SK-N-SH treated with all-trans-retinoic acid at 6 μM for 48 hours (cell line): ENCODE measurements around the gene LUM.

ENCODE experiments used
- ATAC-seq: fragments of 200-7000 bp; cut with Tn5 transposase; 3 replicates; pipeline ENCODE4 v1.9.1; 2020; ENCODE audit warnings: mild to moderate bottlenecking, moderate library complexity
- ARNTL ChIP-seq: fragments of 450-650 bp; formaldehyde crosslinking; IDR thresholded peaks from 2 replicates; pipeline ENCODE4 v1.5.0; 2020; ENCODE audit warnings: low read depth, mild to moderate bottlenecking, moderate library complexity, borderline replicate concordance
- BACH2 ChIP-seq: fragments of 250-450 bp; sonication (Bioruptor Pico); IDR thresholded peaks from 2 replicates; pipeline ENCODE4 v1.9.0; 2021; ENCODE audit warnings: mild to moderate bottlenecking, borderline replicate concordance
- CSDC2 ChIP-seq: fragments of 250-450 bp; sonication (Bioruptor Pico); IDR thresholded peaks from 2 replicates; pipeline ENCODE4 v1.5.0; 2020; ENCODE audit warnings: mild to moderate bottlenecking, moderate library complexity
- ESRRG ChIP-seq: fragments of 250-450 bp; sonication (Bioruptor Pico); IDR thresholded peaks from 2 replicates; pipeline ENCODE4 v1.6.1; 2021; ENCODE audit warnings: mild to moderate bottlenecking
- GLIS3 ChIP-seq: fragments of 250-450 bp; sonication (Bioruptor Pico); IDR thresholded peaks from 2 replicates; pipeline ENCODE4 v1.5.0; 2020; ENCODE audit warnings: mild to moderate bottlenecking, moderate library complexity
- ISL1 ChIP-seq: fragments of 250-450 bp; sonication (Bioruptor Pico); IDR thresholded peaks from 2 replicates; pipeline ENCODE4 v2.1.2; 2022; ENCODE audit warnings: mild to moderate bottlenecking, moderate library complexity
- OSR1 ChIP-seq: fragments of 250-450 bp; sonication (Bioruptor Pico); IDR thresholded peaks from 2 replicates; pipeline ENCODE4 v1.8.0; 2022; ENCODE audit warnings: moderate library complexity, mild to moderate bottlenecking, inconsistent platforms
- PPARA ChIP-seq: fragments of 250-450 bp; sonication (Bioruptor Pico); IDR thresholded peaks from 2 replicates; pipeline ENCODE4 v1.5.0; 2020; ENCODE audit warnings: mild to moderate bottlenecking, borderline replicate concordance
- RARB ChIP-seq: fragments of 250-450 bp; sonication (Bioruptor Pico); IDR thresholded peaks from 2 replicates; pipeline ENCODE4 v1.8.0; 2021; ENCODE audit warnings: mild to moderate bottlenecking, moderate library complexity
- SNAI2 ChIP-seq: fragments of 250-450 bp; sonication (Bioruptor Pico); IDR thresholded peaks from 2 replicates; pipeline ENCODE4 v1.5.0; 2020; ENCODE audit warnings: mild to moderate bottlenecking, moderate library complexity
- TCF4 ChIP-seq: fragments of 250-450 bp; sonication (Bioruptor Pico); IDR thresholded peaks from 2 replicates; pipeline ENCODE4 v1.8.0; 2021; ENCODE audit warnings: mild to moderate bottlenecking, moderate library complexity, borderline replicate concordance
- TOX ChIP-seq: fragments of 250-450 bp; sonication (Bioruptor Pico); IDR thresholded peaks from 2 replicates; pipeline ENCODE4 v1.8.0; 2021; ENCODE audit warnings: mild to moderate bottlenecking, moderate library complexity, borderline replicate concordance
- ZC3H10 ChIP-seq: fragments of 250-450 bp; sonication (Bioruptor Pico); IDR thresholded peaks from 2 replicates; pipeline ENCODE4 v1.5.1; 2021; ENCODE audit warnings: mild to moderate bottlenecking, moderate library complexity
- ZFP3 ChIP-seq: fragments of 250-450 bp; sonication (Bioruptor Pico); IDR thresholded peaks from 2 replicates; pipeline ENCODE4 v1.5.0; 2020; ENCODE audit warnings: mild to moderate bottlenecking, moderate library complexity
- ZFP30 ChIP-seq: fragments of 450-650 bp; formaldehyde crosslinking; IDR thresholded peaks from 2 replicates; pipeline ENCODE4 v1.5.0; 2022; ENCODE audit warnings: mild to moderate bottlenecking, moderate library complexity
- ZNF8 ChIP-seq: fragments of 450-650 bp; formaldehyde crosslinking; IDR thresholded peaks from 2 replicates; pipeline ENCODE4 v1.5.0; 2020; ENCODE audit warnings: mild to moderate bottlenecking, moderate library complexity
- TF ChIP-seq, protein P1 (sequence below): fragments of 250-450 bp; sonication (Bioruptor Pico); IDR thresholded peaks from 2 replicates; pipeline ENCODE4 v1.5.1; 2021; ENCODE audit warnings: mild to moderate bottlenecking, moderate library complexity
- TF ChIP-seq, protein P2 (sequence below): fragments of 250-450 bp; sonication (Bioruptor Pico); IDR thresholded peaks from 2 replicates; pipeline ENCODE4 v1.5.1; 2020; ENCODE audit warnings: low read depth, mild to moderate bottlenecking, moderate library complexity
- TF ChIP-seq, protein P3 (sequence below): fragments of 250-450 bp; sonication (Bioruptor Pico); IDR thresholded peaks from 2 replicates; pipeline ENCODE4 v1.8.0; 2021; ENCODE audit warnings: low read depth, mild to moderate bottlenecking, moderate library complexity, borderline replicate concordance
- TF ChIP-seq, protein P4 (sequence below): fragments of 250-450 bp; sonication (Bioruptor Pico); IDR thresholded peaks from 2 replicates; pipeline ENCODE4 v1.8.0; 2020; ENCODE audit warnings: mild to moderate bottlenecking, moderate library complexity, borderline replicate concordance

Gene LUM

DNA sequence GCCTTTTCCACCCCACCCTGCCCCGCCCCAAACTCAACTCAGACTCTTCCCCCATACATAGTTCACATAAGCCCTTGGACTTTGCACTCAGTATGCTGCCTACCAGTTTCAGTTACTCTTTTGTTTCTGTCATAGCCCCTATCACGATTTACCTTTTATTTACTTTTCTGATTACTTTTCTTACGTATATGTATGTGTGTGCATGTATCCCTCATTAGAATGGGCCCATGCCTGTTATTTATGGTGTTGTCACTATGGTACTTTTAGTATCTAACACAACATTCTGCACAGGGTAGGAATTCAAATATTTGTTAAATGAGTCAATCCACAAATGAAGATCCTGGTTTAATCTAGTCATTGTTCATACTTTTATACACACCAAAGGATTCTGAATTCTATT lies 16.5 kb upstream of the LUM start:
- TF ChIP-seq CSDC2 (CRISPR knock-in tag), result no peak
- TF ChIP-seq RARB, result no peak
- no peak for TF ChIP-seq BACH2 (CRISPR knock-in tag)
- TF ChIP-seq, protein P1, sequence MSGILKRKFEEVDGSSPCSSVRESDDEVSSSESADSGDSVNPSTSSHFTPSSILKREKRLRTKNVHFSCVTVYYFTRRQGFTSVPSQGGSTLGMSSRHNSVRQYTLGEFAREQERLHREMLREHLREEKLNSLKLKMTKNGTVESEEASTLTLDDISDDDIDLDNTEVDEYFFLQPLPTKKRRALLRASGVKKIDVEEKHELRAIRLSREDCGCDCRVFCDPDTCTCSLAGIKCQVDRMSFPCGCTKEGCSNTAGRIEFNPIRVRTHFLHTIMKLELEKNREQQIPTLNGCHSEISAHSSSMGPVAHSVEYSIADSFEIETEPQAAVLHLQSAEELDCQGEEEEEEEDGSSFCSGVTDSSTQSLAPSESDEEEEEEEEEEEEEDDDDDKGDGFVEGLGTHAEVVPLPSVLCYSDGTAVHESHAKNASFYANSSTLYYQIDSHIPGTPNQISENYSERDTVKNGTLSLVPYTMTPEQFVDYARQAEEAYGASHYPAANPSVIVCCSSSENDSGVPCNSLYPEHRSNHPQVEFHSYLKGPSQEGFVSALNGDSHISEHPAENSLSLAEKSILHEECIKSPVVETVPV (CRISPR knock-in tag), result no peak
- TF ChIP-seq, protein P2, sequence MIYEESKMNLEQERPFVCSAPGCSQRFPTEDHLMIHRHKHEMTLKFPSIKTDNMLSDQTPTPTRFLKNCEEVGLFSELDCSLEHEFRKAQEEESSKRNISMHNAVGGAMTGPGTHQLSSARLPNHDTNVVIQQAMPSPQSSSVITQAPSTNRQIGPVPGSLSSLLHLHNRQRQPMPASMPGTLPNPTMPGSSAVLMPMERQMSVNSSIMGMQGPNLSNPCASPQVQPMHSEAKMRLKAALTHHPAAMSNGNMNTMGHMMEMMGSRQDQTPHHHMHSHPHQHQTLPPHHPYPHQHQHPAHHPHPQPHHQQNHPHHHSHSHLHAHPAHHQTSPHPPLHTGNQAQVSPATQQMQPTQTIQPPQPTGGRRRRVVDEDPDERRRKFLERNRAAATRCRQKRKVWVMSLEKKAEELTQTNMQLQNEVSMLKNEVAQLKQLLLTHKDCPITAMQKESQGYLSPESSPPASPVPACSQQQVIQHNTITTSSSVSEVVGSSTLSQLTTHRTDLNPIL, result no peak
- ATAC-seq, result peak; percentile 91

DNA sequence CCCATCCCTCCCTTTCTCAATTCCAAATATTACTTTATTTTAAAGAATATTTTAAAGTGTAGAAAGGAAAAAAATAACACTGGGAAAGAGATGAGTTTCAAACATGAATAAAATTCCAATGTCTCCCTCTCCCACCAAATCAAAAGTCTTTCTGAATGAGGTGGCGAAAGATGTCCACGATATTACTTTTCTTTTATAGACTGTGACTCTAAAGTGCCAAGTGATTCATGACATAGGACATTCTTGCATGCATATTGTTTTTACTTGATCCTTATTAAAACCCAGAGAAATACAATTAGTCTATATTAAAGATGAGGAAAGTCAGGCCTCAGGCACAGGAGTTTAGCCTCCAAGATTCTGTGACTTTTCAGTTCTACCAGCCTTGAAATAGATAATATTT lies 16.0 kb upstream of the LUM start:
- TF ChIP-seq ISL1 (CRISPR knock-in tag), result peak; percentile 28; the same call in 1 of the 2 replicates
- TF ChIP-seq, protein P1 (CRISPR knock-in tag), result no peak
- ATAC-seq, result peak; percentile 53; the same call in 2 of the 3 replicates

DNA sequence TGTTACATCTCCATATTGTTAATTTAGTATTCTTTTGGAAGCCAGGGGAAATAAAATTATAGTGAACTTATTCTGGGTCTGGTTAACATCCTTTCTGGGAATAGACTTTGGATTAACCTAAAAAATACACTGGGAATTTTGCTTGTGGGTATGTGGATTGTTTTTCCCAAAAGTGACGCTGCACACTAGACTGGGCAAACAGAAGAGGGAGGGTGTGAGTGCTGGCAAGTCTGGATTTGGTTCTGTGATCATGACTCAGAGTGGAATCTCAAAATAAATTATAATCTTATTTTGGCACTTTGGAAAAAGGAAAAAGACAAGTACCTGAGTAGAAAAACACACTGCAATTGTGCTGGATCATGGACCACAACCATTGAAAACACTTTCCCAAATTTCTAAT lies 15.2 kb upstream of the LUM start:
- ATAC-seq, result 0 out of 3 replicates have a peak, but pooled peaks have one; percentile 36
- TF ChIP-seq, protein P1 (CRISPR knock-in tag), result no peak
- TF ChIP-seq TCF4 (no peak), ZFP3 (CRISPR knock-in tag) (no peak), BACH2 (CRISPR knock-in tag) (no peak), TOX (no peak), ZNF8 (CRISPR knock-in tag) (no peak), GLIS3 (CRISPR knock-in tag) (no peak), OSR1 (CRISPR knock-in tag) (no peak), SNAI2 (no peak), ESRRG (CRISPR knock-in tag) (no peak), PPARA (CRISPR knock-in tag) (no peak), ZFP30 (no peak), ARNTL (CRISPR knock-in tag) (no peak), CSDC2 (CRISPR knock-in tag) (no peak), RARB (no peak), ZC3H10 (CRISPR knock-in tag) (no peak), ISL1 (CRISPR knock-in tag) (no peak)
- TF ChIP-seq, protein P3, sequence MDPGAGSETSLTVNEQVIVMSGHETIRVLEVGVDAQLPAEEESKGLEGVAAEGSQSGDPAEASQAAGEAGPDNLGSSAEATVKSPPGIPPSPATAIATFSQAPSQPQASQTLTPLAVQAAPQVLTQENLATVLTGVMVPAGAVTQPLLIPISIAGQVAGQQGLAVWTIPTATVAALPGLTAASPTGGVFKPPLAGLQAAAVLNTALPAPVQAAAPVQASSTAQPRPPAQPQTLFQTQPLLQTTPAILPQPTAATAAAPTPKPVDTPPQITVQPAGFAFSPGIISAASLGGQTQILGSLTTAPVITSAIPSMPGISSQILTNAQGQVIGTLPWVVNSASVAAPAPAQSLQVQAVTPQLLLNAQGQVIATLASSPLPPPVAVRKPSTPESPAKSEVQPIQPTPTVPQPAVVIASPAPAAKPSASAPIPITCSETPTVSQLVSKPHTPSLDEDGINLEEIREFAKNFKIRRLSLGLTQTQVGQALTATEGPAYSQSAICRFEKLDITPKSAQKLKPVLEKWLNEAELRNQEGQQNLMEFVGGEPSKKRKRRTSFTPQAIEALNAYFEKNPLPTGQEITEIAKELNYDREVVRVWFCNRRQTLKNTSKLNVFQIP (CRISPR knock-in tag), result no peak
- TF ChIP-seq, protein P2, result no peak

DNA sequence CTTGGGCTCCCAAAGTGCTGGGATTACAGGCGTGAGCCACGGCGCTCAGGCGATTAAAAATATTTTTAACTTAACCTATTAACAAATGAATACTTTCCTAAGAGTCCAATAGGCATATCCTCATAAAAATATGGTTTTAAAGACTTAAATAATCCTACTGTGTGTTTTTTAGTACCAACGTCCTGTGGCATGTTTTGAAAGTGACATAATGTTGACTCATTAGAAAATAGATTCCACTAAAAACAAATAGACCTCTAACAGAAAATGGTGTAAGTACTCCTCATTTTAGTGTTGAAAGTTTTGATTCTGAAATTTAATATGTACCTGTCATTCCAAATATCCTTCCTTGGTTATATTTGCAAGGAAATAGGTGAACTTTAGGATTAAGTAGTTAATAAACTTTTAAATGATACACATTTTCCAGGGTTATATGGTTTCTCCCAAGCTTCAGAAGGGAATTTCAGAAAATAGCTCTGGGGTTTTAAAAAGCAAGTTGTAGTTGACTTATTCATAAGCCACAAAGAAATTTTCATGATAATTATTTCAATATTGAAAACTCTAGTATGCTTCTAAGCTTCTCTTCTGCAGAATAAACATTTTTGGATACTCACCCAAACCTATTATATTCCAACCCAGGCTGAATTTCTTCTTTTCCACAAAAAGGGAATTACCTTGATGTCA lies 12.1 kb upstream of the LUM start:
- no peak for ATAC-seq
- TF ChIP-seq, protein P4, sequence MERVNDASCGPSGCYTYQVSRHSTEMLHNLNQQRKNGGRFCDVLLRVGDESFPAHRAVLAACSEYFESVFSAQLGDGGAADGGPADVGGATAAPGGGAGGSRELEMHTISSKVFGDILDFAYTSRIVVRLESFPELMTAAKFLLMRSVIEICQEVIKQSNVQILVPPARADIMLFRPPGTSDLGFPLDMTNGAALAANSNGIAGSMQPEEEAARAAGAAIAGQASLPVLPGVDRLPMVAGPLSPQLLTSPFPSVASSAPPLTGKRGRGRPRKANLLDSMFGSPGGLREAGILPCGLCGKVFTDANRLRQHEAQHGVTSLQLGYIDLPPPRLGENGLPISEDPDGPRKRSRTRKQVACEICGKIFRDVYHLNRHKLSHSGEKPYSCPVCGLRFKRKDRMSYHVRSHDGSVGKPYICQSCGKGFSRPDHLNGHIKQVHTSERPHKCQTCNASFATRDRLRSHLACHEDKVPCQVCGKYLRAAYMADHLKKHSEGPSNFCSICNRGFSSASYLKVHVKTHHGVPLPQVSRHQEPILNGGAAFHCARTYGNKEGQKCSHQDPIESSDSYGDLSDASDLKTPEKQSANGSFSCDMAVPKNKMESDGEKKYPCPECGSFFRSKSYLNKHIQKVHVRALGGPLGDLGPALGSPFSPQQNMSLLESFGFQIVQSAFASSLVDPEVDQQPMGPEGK (CRISPR knock-in tag), result no peak
- TF ChIP-seq OSR1 (CRISPR knock-in tag) (no peak), ESRRG (CRISPR knock-in tag) (no peak)
- TF ChIP-seq, protein P1 (CRISPR knock-in tag), result no peak
